K562 (cell line): ENCODE measurements around the gene ANTKMT.
A peak's percentile ranks its signal among the peaks of the same experiment; 100 is the strongest.

ENCODE experiments used
- EP300 ChIP-seq: IDR thresholded peaks from 2 replicates; pipeline ENCODE4 v1.6.1; 2012; ENCODE audit warnings: low read length, improper control_type of control experiment
- EZH2 ChIP-seq: IDR thresholded peaks from 2 replicates; pipeline ENCODE4 v1.6.1; 2012; ENCODE audit warnings: low read depth, mild to moderate bottlenecking, inconsistent platforms, low read length, borderline replicate concordance
- FOSL1 ChIP-seq: fragments of 200-800 bp; sonication (Bioruptor generic); conservative IDR thresholded peaks from 2 replicates; pipeline ENCODE4 v1.6.1; 2016; ENCODE audit warnings: missing genetic modification characterization, missing compliant biosample characterization
- MAFK ChIP-seq: IDR thresholded peaks from 2 replicates; pipeline ENCODE4 v1.6.1; 2011; ENCODE audit warnings: low read length, improper control_type of control experiment
- POLR2G ChIP-seq: fragments of 200-400 bp; formaldehyde crosslinking; IDR thresholded peaks from 2 replicates; pipeline ENCODE4 v1.6.1; 2017; ENCODE audit warnings: low read depth, mild to moderate bottlenecking, antibody characterized with exemption, low read length, moderate library complexity
- RAD51 ChIP-seq: fragments of 450-650 bp; IDR thresholded peaks from 2 replicates; pipeline ENCODE4 v1.7.1; 2016; ENCODE audit warnings: low read depth, mild to moderate bottlenecking, borderline replicate concordance
- SMARCA5 ChIP-seq: fragments of 450-650 bp; IDR thresholded peaks from 2 replicates; pipeline ENCODE4 v1.6.1; 2016
- TF ChIP-seq, protein P1 (sequence below), 3 experiments: IDR thresholded peaks in 2 of 3; conservative IDR thresholded peaks in 1 of 3; 2 replicates each; pipeline ENCODE4 v1.5.1; 2011 to 2012; ENCODE audit warnings: low read length in 3 of 3, mild to moderate bottlenecking in 3 of 3, control low read depth in 2 of 3, improper control_type of control experiment in 1 of 3, inconsistent platforms in 1 of 3, low read depth in 1 of 3, mixed read lengths in 1 of 3, moderate library complexity in 1 of 3; ENCODE audit not compliant: insufficient read depth in 2 of 3
- TF ChIP-seq, protein P2 (sequence below): sonication (generic); formaldehyde crosslinking; IDR thresholded peaks from 2 replicates; pipeline ENCODE4 v1.9.0; 2022; ENCODE audit warnings: mild to moderate bottlenecking, missing genetic modification reagents
- TF ChIP-seq, protein P3 (sequence below): fragments of 450-650 bp; IDR thresholded peaks from 2 replicates; pipeline ENCODE4 v1.6.1; 2016; ENCODE audit warnings: borderline replicate concordance
- TF ChIP-seq, protein P4 (sequence below): fragments of 450-650 bp; IDR thresholded peaks from 2 replicates; pipeline ENCODE4 v1.6.1; 2016; ENCODE audit warnings: mild to moderate bottlenecking, moderate library complexity

DNA sequence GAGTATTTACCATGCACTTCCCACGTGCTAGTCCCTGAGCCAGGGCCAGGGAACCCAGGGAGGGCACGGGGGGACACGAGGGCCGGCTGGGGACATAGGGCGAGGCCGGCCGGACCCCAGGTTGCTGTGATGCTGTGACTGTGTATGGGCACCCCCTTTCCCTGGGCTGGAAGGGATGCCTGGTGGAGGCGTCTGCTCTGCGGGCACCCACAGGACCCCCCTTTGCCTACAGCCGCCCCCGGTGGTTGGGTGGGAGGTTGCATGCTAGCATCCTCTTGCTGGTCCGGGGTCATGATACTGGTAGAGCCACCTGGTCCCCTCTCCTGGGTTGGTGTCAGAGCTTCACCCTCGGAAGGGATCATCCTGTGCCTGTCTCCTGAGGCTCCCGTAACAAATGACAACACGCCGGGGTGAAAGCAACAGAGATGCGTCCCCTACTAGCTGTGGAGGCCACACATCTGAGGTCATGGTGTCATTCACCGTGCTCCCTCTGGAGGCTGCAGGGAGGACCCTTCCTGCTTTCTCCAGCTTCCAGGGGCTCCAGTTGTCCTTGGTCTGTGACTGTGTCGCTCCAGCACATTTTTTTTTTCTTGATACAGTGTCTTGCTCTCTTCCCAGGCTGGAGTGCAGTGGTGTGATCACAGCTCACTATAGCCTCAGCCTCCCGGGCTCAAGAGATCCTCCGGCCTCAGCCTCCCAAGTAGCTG, 23.0 kb downstream of the ANTKMT start:
- TF ChIP-seq, protein P1, sequence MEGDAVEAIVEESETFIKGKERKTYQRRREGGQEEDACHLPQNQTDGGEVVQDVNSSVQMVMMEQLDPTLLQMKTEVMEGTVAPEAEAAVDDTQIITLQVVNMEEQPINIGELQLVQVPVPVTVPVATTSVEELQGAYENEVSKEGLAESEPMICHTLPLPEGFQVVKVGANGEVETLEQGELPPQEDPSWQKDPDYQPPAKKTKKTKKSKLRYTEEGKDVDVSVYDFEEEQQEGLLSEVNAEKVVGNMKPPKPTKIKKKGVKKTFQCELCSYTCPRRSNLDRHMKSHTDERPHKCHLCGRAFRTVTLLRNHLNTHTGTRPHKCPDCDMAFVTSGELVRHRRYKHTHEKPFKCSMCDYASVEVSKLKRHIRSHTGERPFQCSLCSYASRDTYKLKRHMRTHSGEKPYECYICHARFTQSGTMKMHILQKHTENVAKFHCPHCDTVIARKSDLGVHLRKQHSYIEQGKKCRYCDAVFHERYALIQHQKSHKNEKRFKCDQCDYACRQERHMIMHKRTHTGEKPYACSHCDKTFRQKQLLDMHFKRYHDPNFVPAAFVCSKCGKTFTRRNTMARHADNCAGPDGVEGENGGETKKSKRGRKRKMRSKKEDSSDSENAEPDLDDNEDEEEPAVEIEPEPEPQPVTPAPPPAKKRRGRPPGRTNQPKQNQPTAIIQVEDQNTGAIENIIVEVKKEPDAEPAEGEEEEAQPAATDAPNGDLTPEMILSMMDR (IDR thresholded peaks at IDR 0.05 in 2 of 3, conservative IDR thresholded peaks at IDR 0.05 in 1 of 3; ENCODE audit: insufficient read depth in 2 of 3, low read depth in 1 of 3, low read length in 3 of 3) = peak in 2 of 3 experiments; percentile 30 to 44; a peak in 2 of 6 replicates
- TF ChIP-seq, protein P2, sequence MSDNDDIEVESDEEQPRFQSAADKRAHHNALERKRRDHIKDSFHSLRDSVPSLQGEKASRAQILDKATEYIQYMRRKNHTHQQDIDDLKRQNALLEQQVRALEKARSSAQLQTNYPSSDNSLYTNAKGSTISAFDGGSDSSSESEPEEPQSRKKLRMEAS (CRISPR knock-in tag) = no peak
- TF ChIP-seq, protein P3, sequence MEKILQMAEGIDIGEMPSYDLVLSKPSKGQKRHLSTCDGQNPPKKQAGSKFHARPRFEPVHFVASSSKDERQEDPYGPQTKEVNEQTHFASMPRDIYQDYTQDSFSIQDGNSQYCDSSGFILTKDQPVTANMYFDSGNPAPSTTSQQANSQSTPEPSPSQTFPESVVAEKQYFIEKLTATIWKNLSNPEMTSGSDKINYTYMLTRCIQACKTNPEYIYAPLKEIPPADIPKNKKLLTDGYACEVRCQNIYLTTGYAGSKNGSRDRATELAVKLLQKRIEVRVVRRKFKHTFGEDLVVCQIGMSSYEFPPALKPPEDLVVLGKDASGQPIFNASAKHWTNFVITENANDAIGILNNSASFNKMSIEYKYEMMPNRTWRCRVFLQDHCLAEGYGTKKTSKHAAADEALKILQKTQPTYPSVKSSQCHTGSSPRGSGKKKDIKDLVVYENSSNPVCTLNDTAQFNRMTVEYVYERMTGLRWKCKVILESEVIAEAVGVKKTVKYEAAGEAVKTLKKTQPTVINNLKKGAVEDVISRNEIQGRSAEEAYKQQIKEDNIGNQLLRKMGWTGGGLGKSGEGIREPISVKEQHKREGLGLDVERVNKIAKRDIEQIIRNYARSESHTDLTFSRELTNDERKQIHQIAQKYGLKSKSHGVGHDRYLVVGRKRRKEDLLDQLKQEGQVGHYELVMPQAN = no peak
- no peak for TF ChIP-seq MAFK
- no peak for TF ChIP-seq FOSL1 (tag)
- TF ChIP-seq, protein P4, sequence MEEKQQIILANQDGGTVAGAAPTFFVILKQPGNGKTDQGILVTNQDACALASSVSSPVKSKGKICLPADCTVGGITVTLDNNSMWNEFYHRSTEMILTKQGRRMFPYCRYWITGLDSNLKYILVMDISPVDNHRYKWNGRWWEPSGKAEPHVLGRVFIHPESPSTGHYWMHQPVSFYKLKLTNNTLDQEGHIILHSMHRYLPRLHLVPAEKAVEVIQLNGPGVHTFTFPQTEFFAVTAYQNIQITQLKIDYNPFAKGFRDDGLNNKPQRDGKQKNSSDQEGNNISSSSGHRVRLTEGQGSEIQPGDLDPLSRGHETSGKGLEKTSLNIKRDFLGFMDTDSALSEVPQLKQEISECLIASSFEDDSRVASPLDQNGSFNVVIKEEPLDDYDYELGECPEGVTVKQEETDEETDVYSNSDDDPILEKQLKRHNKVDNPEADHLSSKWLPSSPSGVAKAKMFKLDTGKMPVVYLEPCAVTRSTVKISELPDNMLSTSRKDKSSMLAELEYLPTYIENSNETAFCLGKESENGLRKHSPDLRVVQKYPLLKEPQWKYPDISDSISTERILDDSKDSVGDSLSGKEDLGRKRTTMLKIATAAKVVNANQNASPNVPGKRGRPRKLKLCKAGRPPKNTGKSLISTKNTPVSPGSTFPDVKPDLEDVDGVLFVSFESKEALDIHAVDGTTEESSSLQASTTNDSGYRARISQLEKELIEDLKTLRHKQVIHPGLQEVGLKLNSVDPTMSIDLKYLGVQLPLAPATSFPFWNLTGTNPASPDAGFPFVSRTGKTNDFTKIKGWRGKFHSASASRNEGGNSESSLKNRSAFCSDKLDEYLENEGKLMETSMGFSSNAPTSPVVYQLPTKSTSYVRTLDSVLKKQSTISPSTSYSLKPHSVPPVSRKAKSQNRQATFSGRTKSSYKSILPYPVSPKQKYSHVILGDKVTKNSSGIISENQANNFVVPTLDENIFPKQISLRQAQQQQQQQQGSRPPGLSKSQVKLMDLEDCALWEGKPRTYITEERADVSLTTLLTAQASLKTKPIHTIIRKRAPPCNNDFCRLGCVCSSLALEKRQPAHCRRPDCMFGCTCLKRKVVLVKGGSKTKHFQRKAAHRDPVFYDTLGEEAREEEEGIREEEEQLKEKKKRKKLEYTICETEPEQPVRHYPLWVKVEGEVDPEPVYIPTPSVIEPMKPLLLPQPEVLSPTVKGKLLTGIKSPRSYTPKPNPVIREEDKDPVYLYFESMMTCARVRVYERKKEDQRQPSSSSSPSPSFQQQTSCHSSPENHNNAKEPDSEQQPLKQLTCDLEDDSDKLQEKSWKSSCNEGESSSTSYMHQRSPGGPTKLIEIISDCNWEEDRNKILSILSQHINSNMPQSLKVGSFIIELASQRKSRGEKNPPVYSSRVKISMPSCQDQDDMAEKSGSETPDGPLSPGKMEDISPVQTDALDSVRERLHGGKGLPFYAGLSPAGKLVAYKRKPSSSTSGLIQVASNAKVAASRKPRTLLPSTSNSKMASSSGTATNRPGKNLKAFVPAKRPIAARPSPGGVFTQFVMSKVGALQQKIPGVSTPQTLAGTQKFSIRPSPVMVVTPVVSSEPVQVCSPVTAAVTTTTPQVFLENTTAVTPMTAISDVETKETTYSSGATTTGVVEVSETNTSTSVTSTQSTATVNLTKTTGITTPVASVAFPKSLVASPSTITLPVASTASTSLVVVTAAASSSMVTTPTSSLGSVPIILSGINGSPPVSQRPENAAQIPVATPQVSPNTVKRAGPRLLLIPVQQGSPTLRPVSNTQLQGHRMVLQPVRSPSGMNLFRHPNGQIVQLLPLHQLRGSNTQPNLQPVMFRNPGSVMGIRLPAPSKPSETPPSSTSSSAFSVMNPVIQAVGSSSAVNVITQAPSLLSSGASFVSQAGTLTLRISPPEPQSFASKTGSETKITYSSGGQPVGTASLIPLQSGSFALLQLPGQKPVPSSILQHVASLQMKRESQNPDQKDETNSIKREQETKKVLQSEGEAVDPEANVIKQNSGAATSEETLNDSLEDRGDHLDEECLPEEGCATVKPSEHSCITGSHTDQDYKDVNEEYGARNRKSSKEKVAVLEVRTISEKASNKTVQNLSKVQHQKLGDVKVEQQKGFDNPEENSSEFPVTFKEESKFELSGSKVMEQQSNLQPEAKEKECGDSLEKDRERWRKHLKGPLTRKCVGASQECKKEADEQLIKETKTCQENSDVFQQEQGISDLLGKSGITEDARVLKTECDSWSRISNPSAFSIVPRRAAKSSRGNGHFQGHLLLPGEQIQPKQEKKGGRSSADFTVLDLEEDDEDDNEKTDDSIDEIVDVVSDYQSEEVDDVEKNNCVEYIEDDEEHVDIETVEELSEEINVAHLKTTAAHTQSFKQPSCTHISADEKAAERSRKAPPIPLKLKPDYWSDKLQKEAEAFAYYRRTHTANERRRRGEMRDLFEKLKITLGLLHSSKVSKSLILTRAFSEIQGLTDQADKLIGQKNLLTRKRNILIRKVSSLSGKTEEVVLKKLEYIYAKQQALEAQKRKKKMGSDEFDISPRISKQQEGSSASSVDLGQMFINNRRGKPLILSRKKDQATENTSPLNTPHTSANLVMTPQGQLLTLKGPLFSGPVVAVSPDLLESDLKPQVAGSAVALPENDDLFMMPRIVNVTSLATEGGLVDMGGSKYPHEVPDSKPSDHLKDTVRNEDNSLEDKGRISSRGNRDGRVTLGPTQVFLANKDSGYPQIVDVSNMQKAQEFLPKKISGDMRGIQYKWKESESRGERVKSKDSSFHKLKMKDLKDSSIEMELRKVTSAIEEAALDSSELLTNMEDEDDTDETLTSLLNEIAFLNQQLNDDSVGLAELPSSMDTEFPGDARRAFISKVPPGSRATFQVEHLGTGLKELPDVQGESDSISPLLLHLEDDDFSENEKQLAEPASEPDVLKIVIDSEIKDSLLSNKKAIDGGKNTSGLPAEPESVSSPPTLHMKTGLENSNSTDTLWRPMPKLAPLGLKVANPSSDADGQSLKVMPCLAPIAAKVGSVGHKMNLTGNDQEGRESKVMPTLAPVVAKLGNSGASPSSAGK = no peak
- no peak for TF ChIP-seq RAD51
- no peak for TF ChIP-seq EZH2
- TF ChIP-seq EP300 = no peak
- no peak for TF ChIP-seq SMARCA5
- no peak for TF ChIP-seq POLR2G
